OCI-LY1 (cell line): ENCODE measurements around the gene RASA3.
"Not testable (repeated sequence)": the region's sequence is repeated elsewhere in the genome, so short reads cannot be mapped to it uniquely, and the experiment has no call there.

Experiments used
- EZH2 ChIP-seq: fragments of 200-600 bp; sonication (generic), shearing (Covaris generic); IDR thresholded peaks from 2 replicates; pipeline ENCODE4 v1.8.0; 2017; ENCODE audit warnings: borderline replicate concordance, mixed run types, mild to moderate bottlenecking, antibody characterized with exemption, low read length, moderate library complexity, mixed read lengths
- TF ChIP-seq, protein P1 (sequence below): fragments of 200-600 bp; sonication (generic), shearing (Covaris generic); IDR thresholded peaks from 2 replicates; pipeline ENCODE4 v1.5.1; 2017; ENCODE audit warnings: mild to moderate bottlenecking, antibody characterized with exemption, low read length, moderate library complexity, mixed read lengths

DNA sequence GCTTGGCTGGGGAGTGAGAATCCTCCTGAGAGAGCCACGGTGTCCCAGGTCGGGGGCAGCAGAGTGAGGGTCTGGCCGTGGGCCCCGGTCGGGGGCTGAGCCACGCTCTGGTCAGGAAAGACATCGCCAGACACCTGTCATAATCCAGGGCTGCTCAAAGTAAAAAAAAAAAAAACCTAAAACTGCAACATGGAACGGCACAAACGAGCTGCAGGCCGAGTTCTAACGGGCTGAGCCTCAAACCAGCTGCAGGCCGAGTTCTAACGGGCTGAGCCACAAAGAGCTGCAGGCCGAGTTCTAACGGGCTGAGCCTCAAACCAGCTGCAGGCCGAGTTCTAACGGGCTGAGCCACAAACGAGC is 21.6 kb downstream of the RASA3 start:
- TF ChIP-seq EZH2: not testable (repeated sequence)
- TF ChIP-seq, protein P1, sequence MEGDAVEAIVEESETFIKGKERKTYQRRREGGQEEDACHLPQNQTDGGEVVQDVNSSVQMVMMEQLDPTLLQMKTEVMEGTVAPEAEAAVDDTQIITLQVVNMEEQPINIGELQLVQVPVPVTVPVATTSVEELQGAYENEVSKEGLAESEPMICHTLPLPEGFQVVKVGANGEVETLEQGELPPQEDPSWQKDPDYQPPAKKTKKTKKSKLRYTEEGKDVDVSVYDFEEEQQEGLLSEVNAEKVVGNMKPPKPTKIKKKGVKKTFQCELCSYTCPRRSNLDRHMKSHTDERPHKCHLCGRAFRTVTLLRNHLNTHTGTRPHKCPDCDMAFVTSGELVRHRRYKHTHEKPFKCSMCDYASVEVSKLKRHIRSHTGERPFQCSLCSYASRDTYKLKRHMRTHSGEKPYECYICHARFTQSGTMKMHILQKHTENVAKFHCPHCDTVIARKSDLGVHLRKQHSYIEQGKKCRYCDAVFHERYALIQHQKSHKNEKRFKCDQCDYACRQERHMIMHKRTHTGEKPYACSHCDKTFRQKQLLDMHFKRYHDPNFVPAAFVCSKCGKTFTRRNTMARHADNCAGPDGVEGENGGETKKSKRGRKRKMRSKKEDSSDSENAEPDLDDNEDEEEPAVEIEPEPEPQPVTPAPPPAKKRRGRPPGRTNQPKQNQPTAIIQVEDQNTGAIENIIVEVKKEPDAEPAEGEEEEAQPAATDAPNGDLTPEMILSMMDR: not testable (repeated sequence)
